ENCODE measurements around the gene SSR1.
"Not testable (repeated sequence)": the region's sequence is repeated elsewhere in the genome, so short reads cannot be mapped to it uniquely, and the experiment has no call there.

Gene SSR1

GRCh38 chr6:7315948-7316365 is 3.0 kb upstream of the SSR1 start:
- H3K4me3 ChIP-seq (replicated peaks in 1 of 2; ENCODE audit: low read depth in 2 of 2, low read length in 2 of 2) = no peak overlapping the region

GRCh38 chr6:7315087-7315947 is 2.3 kb upstream of the SSR1 start:
- H3K4me3 ChIP-seq (replicated peaks in 1 of 2; ENCODE audit: low read depth in 2 of 2, low read length in 2 of 2); DNase-seq (ENCODE audit: low read depth in 2 of 2): not testable (repeated sequence)

More at GRCh38 chr6:7315948-7316365, 3.0 kb upstream of the SSR1 start:
- TF ChIP-seq, protein P1, sequence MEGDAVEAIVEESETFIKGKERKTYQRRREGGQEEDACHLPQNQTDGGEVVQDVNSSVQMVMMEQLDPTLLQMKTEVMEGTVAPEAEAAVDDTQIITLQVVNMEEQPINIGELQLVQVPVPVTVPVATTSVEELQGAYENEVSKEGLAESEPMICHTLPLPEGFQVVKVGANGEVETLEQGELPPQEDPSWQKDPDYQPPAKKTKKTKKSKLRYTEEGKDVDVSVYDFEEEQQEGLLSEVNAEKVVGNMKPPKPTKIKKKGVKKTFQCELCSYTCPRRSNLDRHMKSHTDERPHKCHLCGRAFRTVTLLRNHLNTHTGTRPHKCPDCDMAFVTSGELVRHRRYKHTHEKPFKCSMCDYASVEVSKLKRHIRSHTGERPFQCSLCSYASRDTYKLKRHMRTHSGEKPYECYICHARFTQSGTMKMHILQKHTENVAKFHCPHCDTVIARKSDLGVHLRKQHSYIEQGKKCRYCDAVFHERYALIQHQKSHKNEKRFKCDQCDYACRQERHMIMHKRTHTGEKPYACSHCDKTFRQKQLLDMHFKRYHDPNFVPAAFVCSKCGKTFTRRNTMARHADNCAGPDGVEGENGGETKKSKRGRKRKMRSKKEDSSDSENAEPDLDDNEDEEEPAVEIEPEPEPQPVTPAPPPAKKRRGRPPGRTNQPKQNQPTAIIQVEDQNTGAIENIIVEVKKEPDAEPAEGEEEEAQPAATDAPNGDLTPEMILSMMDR (IDR thresholded peaks at IDR 0.05; ENCODE audit: low read depth, low read length) = no peak
- DNase-seq (ENCODE audit: low read depth in 2 of 2) = no peak

DNA sequence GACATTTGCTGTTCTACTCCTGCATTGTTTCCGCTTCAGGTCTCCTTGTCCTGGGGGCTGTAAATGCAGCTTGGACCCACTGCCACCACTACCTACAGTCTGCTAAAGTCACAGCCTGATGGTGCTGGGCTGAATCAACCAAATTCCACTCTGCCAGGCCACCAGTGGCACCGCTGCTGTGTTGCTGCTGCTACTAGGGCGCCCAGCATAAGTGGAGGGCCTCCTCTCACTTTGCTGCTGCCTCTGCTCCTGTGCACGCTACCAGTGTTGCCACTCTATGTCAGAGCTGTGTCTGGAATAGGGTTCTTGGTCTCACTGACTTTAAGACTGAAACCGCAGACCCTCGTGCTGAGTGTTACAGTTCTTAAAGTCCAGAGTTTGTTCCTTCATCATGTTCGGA is 1.4 kb upstream of the SSR1 start:
- H3K4me3 ChIP-seq (replicated peaks in 1 of 2; ENCODE audit: low read depth in 2 of 2, low read length in 2 of 2) = no peak overlapping the region
- TF ChIP-seq, protein P1 (IDR thresholded peaks at IDR 0.05; ENCODE audit: low read depth, low read length) = no peak

GRCh38 chr6:7313505-7314165 is 636 bp upstream of the SSR1 start:
- DNase-seq (ENCODE audit: low read depth in 2 of 2) = no peak
- peak overlapping the region; percentile 96 to 97 for H3K4me3 ChIP-seq (replicated peaks in 1 of 2; ENCODE audit: low read depth in 2 of 2, low read length in 2 of 2)

More for the DNA sequence above, 1.4 kb upstream of the SSR1 start:
- no peak for DNase-seq (ENCODE audit: low read depth in 2 of 2)

DNA sequence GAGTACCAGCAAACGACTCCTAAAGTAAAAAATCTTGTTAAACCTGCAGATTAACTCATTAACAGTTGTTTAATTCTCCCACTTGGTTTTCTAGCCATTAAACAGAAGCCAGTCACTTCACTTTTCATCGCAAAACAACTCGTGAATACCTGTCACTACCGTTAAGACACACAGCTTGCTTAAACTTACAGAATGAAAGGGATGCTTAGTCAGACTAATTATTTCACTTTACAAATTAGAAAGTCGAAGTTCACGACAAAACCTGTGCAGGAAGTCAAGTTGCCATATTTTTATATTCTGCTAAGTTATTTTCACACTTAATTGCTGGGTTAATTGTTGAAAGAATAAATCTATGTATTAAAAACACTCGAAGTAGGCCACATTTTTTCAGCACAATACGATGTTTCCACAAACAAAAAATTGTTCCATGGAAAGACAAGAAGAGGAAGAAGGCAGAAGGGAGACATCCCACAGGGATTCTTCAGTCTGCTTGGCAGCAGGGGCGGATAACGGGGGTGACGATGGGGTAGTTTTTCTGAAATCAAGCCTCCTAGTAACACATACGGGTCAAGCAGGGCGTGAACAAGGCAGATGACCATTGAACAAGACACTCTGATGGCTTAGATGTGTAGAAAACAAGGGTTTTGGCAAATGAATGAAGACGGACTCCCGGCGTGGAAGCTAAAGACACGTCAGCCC is 933 bp downstream of the SSR1 start:
- peak overlapping the region; percentile 96 to 97 for H3K4me3 ChIP-seq (replicated peaks in 1 of 2; ENCODE audit: low read depth in 2 of 2, low read length in 2 of 2)
- DNase-seq (ENCODE audit: low read depth in 2 of 2) = peak in 1 of 2 donors; percentile 53
- TF ChIP-seq, protein P1 (IDR thresholded peaks at IDR 0.05; ENCODE audit: low read depth, low read length) = no peak

More at GRCh38 chr6:7313505-7314165, 636 bp upstream of the SSR1 start:
- TF ChIP-seq, protein P1 (IDR thresholded peaks at IDR 0.05; ENCODE audit: low read depth, low read length) = no peak

- DNase-seq (ENCODE audit: low read depth in 2 of 2) = peak in 1 of 2 donors; percentile 33
- TF ChIP-seq, protein P1 (IDR thresholded peaks at IDR 0.05; ENCODE audit: low read depth, low read length) = no peak
- peak overlapping the region; percentile 96 to 97 for H3K4me3 ChIP-seq (replicated peaks in 1 of 2; ENCODE audit: low read depth in 2 of 2, low read length in 2 of 2)
Observed at GRCh38 chr6:7311176-7311575, 1.8 kb downstream of the SSR1 start.

DNA sequence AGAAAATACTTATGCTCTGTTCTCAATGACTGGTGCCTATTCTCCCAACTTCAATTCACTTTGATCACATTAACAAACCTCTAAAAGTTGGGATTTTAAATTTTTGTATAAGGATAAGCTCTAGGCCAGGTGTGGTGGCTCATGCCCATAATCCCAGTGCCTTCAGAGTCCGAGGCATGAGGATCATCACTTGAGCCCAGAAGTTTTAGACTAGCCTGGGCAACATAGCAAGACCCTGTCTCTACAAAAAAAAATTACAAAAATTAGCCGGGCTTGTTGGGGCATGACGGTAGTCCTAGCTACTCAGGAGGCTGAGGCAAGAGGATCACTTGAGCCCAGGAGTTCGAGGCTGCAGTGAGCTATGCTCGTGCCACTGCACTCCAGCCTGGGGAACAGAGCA is 3.9 kb downstream of the SSR1 start:
- TF ChIP-seq, protein P1 (IDR thresholded peaks at IDR 0.05; ENCODE audit: low read depth, low read length) = no peak
- H3K4me3 ChIP-seq (replicated peaks in 1 of 2; ENCODE audit: low read depth in 2 of 2, low read length in 2 of 2) = no peak overlapping the region
- no peak for DNase-seq (ENCODE audit: low read depth in 2 of 2)
